Measurements from ENCODE around the gene ASZ1. TPM values are rescaled to one million over a fixed set of nuclear protein-coding genes. Genes with fewer than 3 reads are reported as not detected.

Gene ASZ1
- total RNA-seq, 2 experiments from 2014 or later, result not detected

DNA sequence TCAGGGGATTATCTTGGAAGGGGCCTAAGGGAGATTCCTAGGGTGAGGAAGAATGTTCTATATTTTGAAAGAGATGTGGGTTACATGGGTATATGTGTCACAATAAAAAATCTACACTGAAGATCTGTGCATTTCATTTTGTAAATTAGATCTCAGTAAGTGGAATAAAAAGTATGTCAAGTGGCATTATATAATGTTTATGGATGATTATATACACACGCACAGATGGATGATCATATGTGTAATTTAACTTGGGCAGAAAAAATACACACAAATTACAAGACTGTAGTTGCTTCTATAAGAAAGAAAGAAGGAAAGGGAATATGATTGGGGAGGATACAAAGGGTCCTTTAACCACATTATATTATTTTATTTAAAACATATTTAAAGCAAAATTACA is 18.5 kb downstream of the ASZ1 start:
- H4K20me1 ChIP-seq (ENCODE audit: insufficient read depth, low read length), result no peaks in the 10 kb centered on the region
- intact Hi-C loops (cut with micrococcal nuclease; ENCODE audit: unreplicated experiment), result no loop called here
- H3K4me2 ChIP-seq (ENCODE audit: low read length), result no peak overlapping the region
- TF ChIP-seq EZH2phosphoT487 (IDR thresholded peaks at IDR 0.05; ENCODE audit: borderline replicate concordance, low read depth, low read length), result no peak
- TF ChIP-seq, protein P1, sequence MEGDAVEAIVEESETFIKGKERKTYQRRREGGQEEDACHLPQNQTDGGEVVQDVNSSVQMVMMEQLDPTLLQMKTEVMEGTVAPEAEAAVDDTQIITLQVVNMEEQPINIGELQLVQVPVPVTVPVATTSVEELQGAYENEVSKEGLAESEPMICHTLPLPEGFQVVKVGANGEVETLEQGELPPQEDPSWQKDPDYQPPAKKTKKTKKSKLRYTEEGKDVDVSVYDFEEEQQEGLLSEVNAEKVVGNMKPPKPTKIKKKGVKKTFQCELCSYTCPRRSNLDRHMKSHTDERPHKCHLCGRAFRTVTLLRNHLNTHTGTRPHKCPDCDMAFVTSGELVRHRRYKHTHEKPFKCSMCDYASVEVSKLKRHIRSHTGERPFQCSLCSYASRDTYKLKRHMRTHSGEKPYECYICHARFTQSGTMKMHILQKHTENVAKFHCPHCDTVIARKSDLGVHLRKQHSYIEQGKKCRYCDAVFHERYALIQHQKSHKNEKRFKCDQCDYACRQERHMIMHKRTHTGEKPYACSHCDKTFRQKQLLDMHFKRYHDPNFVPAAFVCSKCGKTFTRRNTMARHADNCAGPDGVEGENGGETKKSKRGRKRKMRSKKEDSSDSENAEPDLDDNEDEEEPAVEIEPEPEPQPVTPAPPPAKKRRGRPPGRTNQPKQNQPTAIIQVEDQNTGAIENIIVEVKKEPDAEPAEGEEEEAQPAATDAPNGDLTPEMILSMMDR (conservative IDR thresholded peaks at IDR 0.05; ENCODE audit: low read length), result no peak
- BruUV-seq (replicated peaks), result no TSS peak
- H3K9me3 ChIP-seq (ENCODE audit: low read length), result no peaks in the 10 kb centered on the region
- POLR2A ChIA-PET, result interaction anchor here (0.6 kb wide), 1 partner anchor 17 kb away, joined by 4 read pairs; no protein-coding TSS in a partner anchor
- H2AFZ ChIP-seq (ENCODE audit: low read length), result no peak overlapping the region
- no peak for DNase-seq (ENCODE audit: low spot score)
- H3K27ac ChIP-seq (ENCODE audit: low read depth, low read length, poor library complexity, severe bottlenecking), result no peak overlapping the region
- no peaks in the 10 kb centered on the region for H3K79me2 ChIP-seq (ENCODE audit: insufficient read depth, low read depth, low read length)
- no peaks in the 10 kb centered on the region for H3K36me3 ChIP-seq (ENCODE audit: insufficient read depth, low read length)
- no peaks in the 10 kb centered on the region for H3K9me2 ChIP-seq (ENCODE audit: insufficient read depth, low read length)
- H3K4me3 ChIP-seq (ENCODE audit: low read depth, low read length, poor library complexity, severe bottlenecking), result no peak overlapping the region
- CTCF ChIA-PET (ENCODE audit: unreplicated experiment), result no interaction called here
- no peaks in the 10 kb centered on the region for H3K4me1 ChIP-seq (ENCODE audit: insufficient read depth, low read length, poor library complexity, severe bottlenecking)

DNA sequence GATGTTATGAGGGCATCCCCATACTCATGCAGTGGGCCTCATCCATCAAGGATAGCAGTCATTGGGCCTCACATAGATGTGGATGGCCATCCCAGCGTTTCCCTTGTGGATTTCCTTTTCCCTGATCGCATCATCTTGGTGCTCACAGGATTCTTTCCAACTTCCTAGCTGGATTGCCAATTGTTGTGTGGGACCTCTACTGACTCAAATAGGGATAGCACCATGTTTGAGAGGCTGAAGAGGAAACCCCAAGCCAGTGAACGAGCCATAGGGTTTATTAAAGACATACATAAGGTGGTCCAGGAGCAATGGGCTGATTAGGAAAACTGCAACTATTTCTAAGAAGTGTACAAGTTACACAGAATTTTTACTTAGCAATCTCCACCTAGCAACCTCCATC is 21.8 kb downstream of the ASZ1 start:
- BruUV-seq (replicated peaks), result no TSS peak
- Histone ChIP-seq H4K20me1 (ENCODE audit: insufficient read depth, low read length) (no peaks in the 10 kb centered on the region), H3K4me1 (ENCODE audit: insufficient read depth, low read length, poor library complexity, severe bottlenecking) (no peaks in the 10 kb centered on the region), H3K4me3 (ENCODE audit: low read depth, low read length, poor library complexity, severe bottlenecking) (no peak overlapping the region), H2AFZ (ENCODE audit: low read length) (no peak overlapping the region), H3K79me2 (ENCODE audit: insufficient read depth, low read depth, low read length) (no peaks in the 10 kb centered on the region), H3K9me3 (ENCODE audit: low read length) (no peaks in the 10 kb centered on the region), H3K9me2 (ENCODE audit: insufficient read depth, low read length) (no peaks in the 10 kb centered on the region), H3K27ac (ENCODE audit: low read depth, low read length, poor library complexity, severe bottlenecking) (no peak overlapping the region), H3K36me3 (ENCODE audit: insufficient read depth, low read length) (no peaks in the 10 kb centered on the region), H3K4me2 (ENCODE audit: low read length) (no peak overlapping the region)
- intact Hi-C loops (cut with micrococcal nuclease; ENCODE audit: unreplicated experiment), result no loop called here
- ChIA-PET CTCF (ENCODE audit: unreplicated experiment) (no interaction called here), POLR2A (interaction anchor here (0.5 kb wide), 1 partner anchor 549 kb away, joined by 3 read pairs; no protein-coding TSS in a partner anchor)
- DNase-seq (ENCODE audit: low spot score), result no peak
- no peak for TF ChIP-seq EZH2phosphoT487 (IDR thresholded peaks at IDR 0.05; ENCODE audit: borderline replicate concordance, low read depth, low read length)
- TF ChIP-seq, protein P1 (conservative IDR thresholded peaks at IDR 0.05; ENCODE audit: low read length), result no peak

DNA sequence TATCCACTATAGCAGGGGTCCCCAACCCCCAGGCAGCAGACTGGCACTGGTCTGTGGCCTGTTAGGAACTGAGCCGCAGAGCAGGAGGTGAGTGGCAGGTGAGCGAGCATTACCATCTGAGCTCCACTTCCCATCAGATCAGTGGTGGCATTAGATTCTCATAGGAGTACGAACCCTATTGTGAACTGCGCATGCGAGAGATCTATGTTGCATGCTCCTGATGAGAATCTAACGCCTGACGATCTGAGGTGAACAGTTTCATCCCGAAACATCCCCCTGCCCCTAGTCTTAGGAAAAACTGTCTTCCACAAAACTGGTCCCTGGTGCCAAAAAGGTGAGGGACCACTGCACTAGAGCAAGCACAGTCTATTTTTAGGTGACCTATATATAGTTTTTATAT is 23.6 kb downstream of the ASZ1 start:
- Histone ChIP-seq H3K27ac (ENCODE audit: low read depth, low read length, poor library complexity, severe bottlenecking) (no peak overlapping the region), H3K4me1 (ENCODE audit: insufficient read depth, low read length, poor library complexity, severe bottlenecking) (no peaks in the 10 kb centered on the region), H3K9me3 (ENCODE audit: low read length) (no peaks in the 10 kb centered on the region), H3K36me3 (ENCODE audit: insufficient read depth, low read length) (no peaks in the 10 kb centered on the region), H2AFZ (ENCODE audit: low read length) (no peak overlapping the region), H3K4me2 (ENCODE audit: low read length) (no peak overlapping the region), H3K79me2 (ENCODE audit: insufficient read depth, low read depth, low read length) (no peaks in the 10 kb centered on the region), H3K4me3 (ENCODE audit: low read depth, low read length, poor library complexity, severe bottlenecking) (no peak overlapping the region), H3K9me2 (ENCODE audit: insufficient read depth, low read length) (no peaks in the 10 kb centered on the region), H4K20me1 (ENCODE audit: insufficient read depth, low read length) (no peaks in the 10 kb centered on the region)
- DNase-seq (ENCODE audit: low spot score), result no peak
- BruUV-seq (replicated peaks), result no TSS peak
- TF ChIP-seq EZH2phosphoT487 (IDR thresholded peaks at IDR 0.05; ENCODE audit: borderline replicate concordance, low read depth, low read length), result no peak
- TF ChIP-seq, protein P1 (conservative IDR thresholded peaks at IDR 0.05; ENCODE audit: low read length), result no peak
- intact Hi-C loops (cut with micrococcal nuclease; ENCODE audit: unreplicated experiment), result no loop called here
- ChIA-PET POLR2A (no interaction called here), CTCF (ENCODE audit: unreplicated experiment) (no interaction called here)

Measured in OCI-LY7 (cell line).